Stimulated activated memory B cell treated with anti-CD40 and anti-IgM and Interleukin-4, amounts not matched to agents 10 μg/mL and 1 μg/mL and 100 μg/mL, for 72 hours (primary cell): ENCODE results near the gene CDHR1.

Experiments
- ATAC-seq: fragments of 150-1000 bp; cut with Tn5 transposase; 2 replicates; pipeline ENCODE4 v1.10.0; 2021
- H3K27ac Mint-ChIP-seq: one replicate; pipeline ENCODE4 v1.8.0; 2022; ENCODE audit warnings: mild to moderate bottlenecking, mixed read lengths
- H3K27me3 Mint-ChIP-seq: one replicate; pipeline ENCODE4 v1.8.0; 2022; ENCODE audit warnings: mixed read lengths
- H3K36me3 Mint-ChIP-seq: one replicate; pipeline ENCODE4 v1.8.0; 2022; ENCODE audit warnings: mixed read lengths
- H3K4me1 Mint-ChIP-seq: one replicate; pipeline ENCODE4 v1.8.0; 2022; ENCODE audit warnings: mixed read lengths
- H3K4me3 Mint-ChIP-seq: one replicate; pipeline ENCODE4 v1.8.0; 2022; ENCODE audit warnings: mild to moderate bottlenecking, moderate library complexity, mixed read lengths
- H3K9me3 Mint-ChIP-seq: one replicate; pipeline ENCODE4 v1.8.0; 2022; ENCODE audit warnings: mixed read lengths

The CDHR1 gene

DNA sequence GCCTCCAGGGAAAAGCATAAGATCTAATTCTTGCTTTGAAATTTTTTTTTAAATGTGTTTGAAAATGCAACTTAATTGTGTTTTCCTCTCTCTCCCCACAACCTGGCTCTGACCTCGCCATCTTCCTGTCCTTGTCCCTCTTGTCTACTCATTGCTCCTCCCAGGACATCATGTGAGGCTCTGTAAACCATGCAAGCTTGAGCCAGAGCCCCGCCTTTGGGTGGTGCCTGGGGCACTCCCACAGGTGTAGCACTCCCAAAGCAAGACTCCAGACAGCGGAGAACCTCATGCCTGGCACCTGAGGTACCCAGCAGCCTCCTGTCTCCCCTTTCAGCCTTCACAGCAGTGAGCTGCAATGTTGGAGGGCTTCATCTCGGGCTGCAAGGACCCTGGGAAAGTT is 9.8 kb upstream of the CDHR1 start:
- no peaks in the 10 kb centered on the region for H3K27me3 Mint-ChIP-seq
- ATAC-seq, result no peak
- H3K4me1 Mint-ChIP-seq, result peaks cover 6% of the 10 kb centered on the region
- H3K27ac Mint-ChIP-seq, result peak overlapping the region; percentile 71
- H3K36me3 Mint-ChIP-seq, result no peaks in the 10 kb centered on the region
- no peak overlapping the region for H3K4me3 Mint-ChIP-seq
- H3K9me3 Mint-ChIP-seq, result no peaks in the 10 kb centered on the region

DNA sequence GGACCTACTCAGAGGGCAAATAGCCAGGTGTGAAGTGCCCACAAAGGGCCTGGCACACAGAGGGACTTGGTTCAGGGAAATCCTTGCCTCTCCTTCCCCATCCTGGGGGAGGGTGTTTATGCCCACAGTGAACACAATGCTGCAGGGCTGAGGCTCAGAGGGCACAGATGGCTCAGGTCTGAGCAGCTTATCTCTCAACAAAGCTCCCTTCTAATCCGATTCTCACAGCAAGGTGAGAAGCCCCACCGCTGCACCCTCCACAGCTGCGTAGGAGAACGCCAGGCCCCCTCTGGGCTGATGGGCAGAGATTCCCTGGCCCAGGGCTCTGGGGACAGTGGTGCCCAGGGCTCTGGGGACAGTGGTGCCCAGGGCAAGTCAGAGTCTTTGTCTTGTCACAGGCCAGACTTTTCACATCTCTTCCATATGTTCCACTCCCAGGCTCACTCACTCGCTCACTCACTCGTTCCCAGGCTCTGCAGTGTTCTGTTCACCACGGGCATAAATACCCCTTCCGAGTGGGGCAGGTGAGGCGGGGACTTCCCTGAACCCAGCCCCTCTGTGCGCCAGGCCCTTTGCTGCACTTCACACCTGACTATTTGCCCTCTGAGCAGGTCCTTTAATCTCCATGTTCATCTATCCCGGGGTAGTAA is 8.7 kb upstream of the CDHR1 start:
- H3K36me3 Mint-ChIP-seq, result no peaks in the 10 kb centered on the region
- H3K4me3 Mint-ChIP-seq, result no peak overlapping the region
- no peaks in the 10 kb centered on the region for H3K9me3 Mint-ChIP-seq
- no peak for ATAC-seq
- H3K4me1 Mint-ChIP-seq, result peaks cover 6% of the 10 kb centered on the region
- no peak overlapping the region for H3K27ac Mint-ChIP-seq
- peaks cover under 1% of the 10 kb centered on the region for H3K27me3 Mint-ChIP-seq

DNA sequence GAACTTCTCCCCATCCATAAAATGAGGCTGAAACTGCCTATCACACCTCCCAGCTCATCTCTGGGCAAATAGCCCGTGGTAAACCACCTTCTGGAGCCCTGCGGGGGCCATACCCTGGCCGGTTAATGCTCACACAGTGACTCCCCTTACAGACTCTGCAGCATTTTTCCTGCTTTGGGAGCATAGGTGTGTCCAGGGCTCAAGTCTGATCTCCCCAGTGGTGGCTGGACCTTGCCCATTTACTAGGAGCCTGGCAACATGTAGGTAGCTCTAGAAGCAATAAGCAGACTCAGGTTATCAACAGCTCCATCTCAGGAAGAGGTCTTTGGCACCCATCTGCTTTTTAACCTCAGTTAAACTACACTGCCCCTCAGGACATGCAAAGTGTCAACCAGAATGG is 5.5 kb upstream of the CDHR1 start:
- H3K4me3 Mint-ChIP-seq, result no peak overlapping the region
- peaks cover 28% of the 10 kb centered on the region for H3K27me3 Mint-ChIP-seq
- no peak for ATAC-seq
- H3K27ac Mint-ChIP-seq, result no peak overlapping the region
- H3K4me1 Mint-ChIP-seq, result peaks cover 6% of the 10 kb centered on the region
- no peaks in the 10 kb centered on the region for H3K9me3 Mint-ChIP-seq
- no peaks in the 10 kb centered on the region for H3K36me3 Mint-ChIP-seq

DNA sequence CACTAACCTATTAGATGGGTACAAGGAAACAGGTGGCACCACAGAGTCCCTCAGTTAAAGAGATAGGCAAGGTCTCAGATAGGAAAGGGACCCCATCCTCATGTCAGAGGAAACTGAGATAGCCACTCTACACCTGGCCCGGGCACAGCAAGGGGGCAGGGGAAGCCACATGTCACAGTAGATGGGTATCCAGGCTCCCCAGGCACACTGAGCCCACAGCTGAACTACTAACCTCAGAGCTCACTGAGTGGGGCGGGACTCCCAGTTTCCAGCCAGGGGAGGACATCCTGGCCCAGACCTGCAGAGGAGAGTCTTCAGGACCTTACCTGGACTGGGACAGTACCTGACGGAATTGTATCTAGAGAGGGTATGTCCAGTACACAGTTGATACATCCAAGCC is 3.7 kb upstream of the CDHR1 start:
- Mint-ChIP-seq H3K9me3 (no peaks in the 10 kb centered on the region), H3K36me3 (no peaks in the 10 kb centered on the region), H3K27me3 (peaks cover 36% of the 10 kb centered on the region), H3K4me3 (no peak overlapping the region), H3K4me1 (no peaks in the 10 kb centered on the region), H3K27ac (no peak overlapping the region)
- no peak for ATAC-seq

DNA sequence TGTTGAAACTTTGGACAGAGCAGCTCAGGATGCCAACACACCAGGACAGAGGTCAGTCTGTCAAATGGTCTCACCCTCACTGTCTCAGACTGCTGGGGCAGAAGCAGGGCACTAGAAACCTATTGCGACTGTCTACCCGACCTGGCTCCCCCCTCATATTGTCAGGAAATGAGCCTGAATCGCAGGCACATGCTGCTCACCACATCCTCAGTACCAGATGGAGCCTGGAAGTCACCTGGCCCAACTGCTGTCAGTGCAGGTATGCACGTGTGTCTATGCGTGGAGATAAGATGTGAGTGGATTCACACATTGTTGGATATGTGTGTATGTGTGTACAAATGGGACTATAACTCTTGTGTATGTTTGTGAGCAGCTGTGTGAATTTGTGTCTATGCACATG is 3.2 kb upstream of the CDHR1 start:
- H3K36me3 Mint-ChIP-seq, result no peaks in the 10 kb centered on the region
- H3K9me3 Mint-ChIP-seq, result no peaks in the 10 kb centered on the region
- ATAC-seq, result no peak
- peaks cover 40% of the 10 kb centered on the region for H3K27me3 Mint-ChIP-seq
- no peak overlapping the region for H3K4me3 Mint-ChIP-seq
- H3K27ac Mint-ChIP-seq, result no peak overlapping the region
- H3K4me1 Mint-ChIP-seq, result no peaks in the 10 kb centered on the region

DNA sequence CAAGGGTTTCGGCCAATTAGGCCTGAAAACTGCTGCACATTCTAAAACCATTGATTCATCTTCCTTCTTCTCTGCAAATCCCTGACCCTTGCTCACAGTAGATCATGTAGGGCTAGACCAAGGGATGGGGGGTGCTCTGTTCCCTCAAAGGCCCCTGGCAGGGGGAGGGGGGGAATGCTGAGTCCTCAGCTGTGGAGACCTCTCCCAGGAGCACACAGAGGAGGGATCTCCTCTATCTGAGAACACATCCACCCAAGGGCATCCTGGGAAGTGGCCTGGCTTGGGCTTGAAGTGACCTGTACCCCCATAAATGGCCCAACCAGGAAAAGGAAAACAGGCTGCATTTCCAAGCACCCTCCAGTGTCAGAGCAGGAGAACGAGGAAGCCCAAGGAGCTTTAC is 1.0 kb upstream of the CDHR1 start:
- H3K4me1 Mint-ChIP-seq, result no peaks in the 10 kb centered on the region
- peaks cover 54% of the 10 kb centered on the region for H3K27me3 Mint-ChIP-seq
- no peak overlapping the region for H3K4me3 Mint-ChIP-seq
- H3K9me3 Mint-ChIP-seq, result no peaks in the 10 kb centered on the region
- ATAC-seq, result no peak
- H3K27ac Mint-ChIP-seq, result no peak overlapping the region
- H3K36me3 Mint-ChIP-seq, result no peaks in the 10 kb centered on the region

DNA sequence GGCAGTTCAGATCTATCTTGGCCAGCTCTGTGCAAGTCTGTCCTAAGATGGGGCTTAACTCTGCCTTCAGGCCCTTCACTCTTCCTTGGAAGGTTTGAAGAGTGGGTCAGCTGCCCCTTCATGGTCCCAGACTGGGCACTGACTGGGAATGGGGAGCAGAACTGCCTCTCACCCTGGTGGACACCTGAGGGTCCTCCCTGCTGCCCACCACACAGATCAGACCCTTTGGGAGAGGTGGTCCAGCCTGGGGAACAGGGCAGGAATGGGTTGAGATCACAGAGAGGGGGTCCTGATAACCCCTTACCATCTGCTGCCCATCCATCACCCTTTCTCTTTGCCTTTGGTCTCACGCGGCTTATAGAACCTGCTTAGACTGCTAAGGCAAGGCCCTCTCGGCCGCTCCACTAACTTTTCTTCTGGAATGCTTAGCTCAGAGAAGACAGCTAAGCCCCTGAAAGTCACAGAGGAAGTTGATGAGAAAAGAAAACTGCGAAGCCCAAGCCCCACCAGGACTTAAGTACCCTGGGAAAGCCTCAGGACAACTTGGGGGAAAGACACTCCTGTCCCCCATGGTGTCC is 402 bp upstream of the CDHR1 start:
- no peak overlapping the region for H3K27ac Mint-ChIP-seq
- peak overlapping the region; percentile 12 for H3K4me3 Mint-ChIP-seq
- H3K4me1 Mint-ChIP-seq, result no peaks in the 10 kb centered on the region
- ATAC-seq, result no peak
- no peaks in the 10 kb centered on the region for H3K9me3 Mint-ChIP-seq
- peaks cover 54% of the 10 kb centered on the region for H3K27me3 Mint-ChIP-seq
- H3K36me3 Mint-ChIP-seq, result no peaks in the 10 kb centered on the region

DNA sequence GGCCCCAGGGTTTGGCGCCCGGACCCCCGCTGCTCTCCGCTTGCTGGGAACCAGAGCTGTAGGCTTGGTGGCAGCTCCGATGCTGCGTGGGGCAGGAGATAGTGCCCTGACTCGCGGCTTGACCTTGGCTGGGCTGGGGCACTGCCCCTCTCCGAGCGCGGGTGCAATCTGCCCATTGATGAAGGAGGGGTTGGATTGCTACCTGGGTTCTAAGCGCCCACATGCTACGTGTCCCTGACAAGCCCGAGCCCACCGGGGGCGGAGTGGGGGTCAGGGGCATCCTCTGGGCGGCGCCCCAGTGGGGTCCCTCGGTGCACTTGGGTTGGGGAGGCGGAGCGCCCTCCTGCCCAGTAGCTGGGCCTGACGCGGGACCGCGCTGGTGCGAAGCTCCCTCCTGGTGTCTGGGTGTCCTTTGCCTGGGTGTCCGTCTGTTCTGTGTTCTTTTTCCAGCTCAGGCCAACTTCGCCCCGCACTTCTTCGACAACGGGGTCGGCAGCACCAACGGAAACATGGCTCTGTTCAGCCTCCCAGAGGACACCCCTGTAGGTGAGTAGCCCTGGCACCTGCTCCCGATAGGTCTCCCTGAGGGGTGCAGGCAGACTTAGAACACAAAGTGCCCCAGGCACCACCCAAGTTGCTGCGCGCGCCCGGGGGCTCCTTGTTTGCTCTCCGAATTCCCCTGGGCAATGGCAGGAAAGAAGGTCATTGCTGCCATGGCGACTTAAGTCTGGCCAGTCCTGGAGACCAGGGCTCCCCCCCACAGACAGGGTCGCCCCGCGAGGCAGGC is 900 bp downstream of the CDHR1 start:
- Mint-ChIP-seq H3K4me1 (no peaks in the 10 kb centered on the region), H3K9me3 (no peaks in the 10 kb centered on the region), H3K36me3 (no peaks in the 10 kb centered on the region), H3K27ac (no peak overlapping the region), H3K4me3 (peak overlapping the region; percentile 62), H3K27me3 (peaks cover 54% of the 10 kb centered on the region)
- ATAC-seq, result no peak

DNA sequence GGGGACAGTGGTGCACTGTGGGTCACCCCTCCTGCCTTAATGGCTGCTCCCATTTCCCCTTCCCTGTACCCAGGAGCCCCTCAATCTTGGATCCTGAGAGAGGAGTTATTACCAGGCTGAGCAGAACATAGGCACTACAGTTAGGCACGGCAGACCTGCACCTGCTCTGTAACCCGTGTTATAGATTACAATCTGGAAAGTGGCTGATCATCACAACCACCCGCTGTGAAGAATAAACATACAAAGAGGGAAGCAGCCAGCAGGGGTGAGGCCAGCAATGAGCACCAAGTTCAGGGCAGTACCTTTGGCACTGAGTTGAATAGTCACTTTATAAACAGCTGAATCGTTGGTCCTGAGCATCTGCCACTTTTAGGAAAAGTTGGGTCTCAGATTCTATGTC is 1.7 kb downstream of the CDHR1 start:
- no peaks in the 10 kb centered on the region for H3K36me3 Mint-ChIP-seq
- no peak for ATAC-seq
- no peak overlapping the region for H3K4me3 Mint-ChIP-seq
- H3K27me3 Mint-ChIP-seq, result peaks cover 50% of the 10 kb centered on the region
- no peaks in the 10 kb centered on the region for H3K4me1 Mint-ChIP-seq
- no peak overlapping the region for H3K27ac Mint-ChIP-seq
- no peaks in the 10 kb centered on the region for H3K9me3 Mint-ChIP-seq

DNA sequence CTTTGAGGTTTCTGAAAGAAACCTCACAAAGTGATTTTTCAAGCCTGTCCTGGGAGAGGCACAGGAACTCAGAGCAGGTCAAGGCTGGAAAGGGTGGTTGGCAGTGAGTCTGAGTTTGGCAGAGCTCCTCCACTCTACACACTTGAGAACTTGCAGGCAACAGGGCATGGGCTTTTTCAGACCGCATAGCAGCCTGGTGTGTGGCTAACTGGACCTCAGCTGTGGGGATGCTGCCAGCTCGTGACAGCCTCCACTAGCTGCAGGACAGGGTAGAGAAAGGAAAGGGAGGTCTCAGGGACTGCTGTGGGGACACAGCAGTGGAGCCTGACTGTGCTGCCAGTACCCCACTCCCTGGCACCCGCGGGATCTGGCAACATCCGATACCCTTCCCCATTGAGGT is 2.6 kb downstream of the CDHR1 start:
- no peak for ATAC-seq
- Mint-ChIP-seq H3K4me3 (no peak overlapping the region), H3K27ac (no peak overlapping the region), H3K36me3 (no peaks in the 10 kb centered on the region), H3K4me1 (no peaks in the 10 kb centered on the region), H3K9me3 (no peaks in the 10 kb centered on the region), H3K27me3 (peaks cover 41% of the 10 kb centered on the region)

DNA sequence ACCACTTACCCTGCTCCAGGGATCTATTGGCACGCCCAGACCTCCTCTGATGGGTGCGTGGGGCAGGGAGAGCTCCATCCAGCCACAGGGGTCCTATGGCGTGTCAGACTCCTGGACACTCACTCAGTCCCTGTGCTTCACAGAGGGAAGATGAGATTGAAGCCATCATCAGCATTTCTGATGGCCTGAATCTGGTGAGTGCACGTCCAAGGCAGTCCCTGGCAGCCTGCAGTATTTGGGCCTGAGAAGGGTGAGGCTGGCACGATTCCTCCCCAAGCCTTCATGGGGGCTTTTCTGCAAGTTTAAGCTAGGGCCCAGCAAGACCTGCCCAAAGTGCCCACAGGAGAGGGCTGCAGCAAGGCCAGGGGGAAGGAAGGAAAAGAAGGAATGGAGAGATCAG is 3.3 kb downstream of the CDHR1 start:
- Mint-ChIP-seq H3K4me1 (no peaks in the 10 kb centered on the region), H3K4me3 (no peak overlapping the region), H3K27me3 (peaks cover 34% of the 10 kb centered on the region), H3K36me3 (no peaks in the 10 kb centered on the region), H3K27ac (no peak overlapping the region), H3K9me3 (no peaks in the 10 kb centered on the region)
- ATAC-seq, result no peak

DNA sequence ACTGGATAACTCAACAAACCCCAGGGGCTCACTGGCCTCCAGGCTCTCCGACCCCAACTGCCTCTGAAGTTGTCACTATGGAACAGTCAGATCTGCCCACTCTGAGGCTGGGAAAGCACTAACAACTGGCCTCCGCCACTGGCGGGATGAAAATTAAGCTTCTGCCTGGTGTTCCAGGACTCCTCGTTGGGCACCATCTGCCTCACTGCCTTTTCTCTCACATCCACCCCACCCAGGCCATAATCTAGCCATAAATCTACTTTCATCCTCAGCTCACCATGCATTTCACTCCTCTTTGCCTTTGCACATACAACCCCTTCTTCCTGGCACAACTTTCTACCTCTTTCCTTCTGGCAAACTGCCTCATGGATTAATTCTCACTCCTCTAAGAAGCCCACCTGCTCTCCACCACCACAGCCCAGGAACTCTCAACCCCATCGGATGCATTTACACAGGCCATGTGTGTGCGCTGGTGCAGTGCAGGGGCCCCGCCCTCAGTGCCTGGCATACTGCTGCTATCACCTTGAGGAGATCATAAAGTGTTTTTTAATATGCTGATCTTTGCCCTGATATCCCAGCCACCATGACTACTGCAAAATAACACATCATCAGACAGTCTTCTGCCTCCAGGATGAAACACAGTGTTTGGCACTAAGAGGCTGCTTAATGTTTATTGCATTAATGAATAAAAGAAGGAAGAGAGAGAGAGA is 4.0 kb downstream of the CDHR1 start:
- peaks cover 31% of the 10 kb centered on the region for H3K27me3 Mint-ChIP-seq
- H3K9me3 Mint-ChIP-seq, result no peaks in the 10 kb centered on the region
- H3K36me3 Mint-ChIP-seq, result no peaks in the 10 kb centered on the region
- H3K27ac Mint-ChIP-seq, result no peak overlapping the region
- H3K4me3 Mint-ChIP-seq, result no peak overlapping the region
- no peak for ATAC-seq
- no peaks in the 10 kb centered on the region for H3K4me1 Mint-ChIP-seq

DNA sequence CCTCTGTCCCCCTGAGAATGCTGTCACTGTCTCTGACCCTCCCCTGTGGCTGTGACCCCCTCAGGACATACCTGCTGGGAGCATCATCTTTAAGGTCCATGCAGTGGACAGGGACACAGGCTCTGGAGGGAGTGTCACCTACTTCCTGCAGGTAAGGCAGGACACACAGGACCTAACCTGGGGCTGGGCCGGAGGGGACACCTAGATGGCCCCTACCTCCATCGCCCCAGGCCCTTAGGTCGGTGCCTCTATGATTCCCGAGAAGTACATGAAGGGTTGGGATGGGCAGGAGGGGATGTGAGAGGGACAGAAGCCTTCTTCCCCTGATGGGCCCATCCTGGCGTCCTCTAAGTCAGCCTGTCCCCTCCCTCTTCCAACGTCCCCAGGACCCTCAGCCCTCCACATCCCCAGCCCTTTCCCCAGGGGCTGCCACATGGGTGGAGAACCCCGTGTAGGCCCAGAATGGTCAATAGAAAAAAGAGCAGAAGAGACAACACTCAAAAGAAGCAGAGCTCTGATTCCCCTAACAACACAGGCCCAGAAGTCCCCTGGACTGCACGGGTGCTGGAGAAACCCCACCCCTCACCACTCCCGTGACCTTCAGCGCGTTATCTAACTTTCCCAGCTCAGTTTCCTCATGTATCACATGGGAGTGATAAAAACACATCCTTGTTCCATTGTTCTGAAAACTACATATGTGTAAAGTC is 6.4 kb downstream of the CDHR1 start:
- peaks cover 22% of the 10 kb centered on the region for H3K27me3 Mint-ChIP-seq
- H3K27ac Mint-ChIP-seq, result no peak overlapping the region
- no peaks in the 10 kb centered on the region for H3K36me3 Mint-ChIP-seq
- no peaks in the 10 kb centered on the region for H3K9me3 Mint-ChIP-seq
- H3K4me3 Mint-ChIP-seq, result no peak overlapping the region
- peaks cover 4% of the 10 kb centered on the region for H3K4me1 Mint-ChIP-seq
- ATAC-seq, result no peak

DNA sequence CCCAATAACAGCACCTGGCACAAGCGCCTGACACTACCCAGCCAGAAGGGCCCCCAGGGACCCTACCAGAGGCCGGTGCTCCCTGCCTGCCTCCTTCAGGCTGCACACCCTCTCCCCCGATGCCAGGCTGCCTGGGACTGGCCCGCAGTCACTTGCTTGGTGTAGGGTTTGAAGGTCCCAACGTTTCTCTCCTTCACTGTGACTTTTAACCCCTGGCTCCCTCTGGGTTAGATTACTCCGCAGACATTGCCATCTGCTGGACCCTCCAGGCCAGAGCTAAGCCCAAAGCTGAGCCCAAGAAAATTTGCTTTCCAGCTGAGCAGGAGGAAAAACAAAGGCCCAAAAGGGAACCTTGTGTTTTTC is 6.9 kb downstream of the CDHR1 start:
- H3K4me1 Mint-ChIP-seq, result peaks cover 6% of the 10 kb centered on the region
- no peaks in the 10 kb centered on the region for H3K36me3 Mint-ChIP-seq
- peaks cover 21% of the 10 kb centered on the region for H3K27me3 Mint-ChIP-seq
- no peak for ATAC-seq
- H3K9me3 Mint-ChIP-seq, result no peaks in the 10 kb centered on the region
- H3K27ac Mint-ChIP-seq, result no peak overlapping the region
- H3K4me3 Mint-ChIP-seq, result no peak overlapping the region

DNA sequence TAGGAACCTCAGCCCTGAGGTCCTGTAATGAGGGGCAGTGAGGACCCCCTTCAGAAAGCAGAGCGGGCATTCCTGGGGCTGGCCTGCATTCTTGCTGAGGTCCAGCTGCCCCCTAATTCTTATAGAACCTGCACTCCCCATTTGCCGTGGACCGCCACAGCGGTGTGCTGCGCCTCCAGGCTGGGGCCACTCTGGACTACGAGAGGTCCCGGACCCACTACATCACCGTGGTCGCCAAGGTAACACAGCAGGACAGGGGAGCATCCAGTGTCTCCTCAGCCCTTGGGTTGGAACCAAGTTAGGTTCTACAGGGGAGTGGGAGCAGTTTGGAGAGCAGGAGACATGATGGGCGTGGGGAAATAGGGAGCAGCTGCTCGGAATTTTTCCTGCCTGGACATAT is 7.3 kb downstream of the CDHR1 start:
- Mint-ChIP-seq H3K27me3 (peaks cover 20% of the 10 kb centered on the region), H3K9me3 (no peaks in the 10 kb centered on the region), H3K27ac (no peak overlapping the region), H3K4me1 (peaks cover 6% of the 10 kb centered on the region), H3K36me3 (no peaks in the 10 kb centered on the region), H3K4me3 (no peak overlapping the region)
- ATAC-seq, result no peak
